NCI-H2081 (cell line): ENCODE results near the gene PLSCR5.

Experiments used
- DNase-seq, 2 experiments: peaks; one replicate each; lab custom pipeline; 2025; lab: John Stamatoyannopoulos, UW

PLSCR5 gene

GRCh38 chr3:146605106-146605505 lies at the start of gene PLSCR5:
TSS of gene PLSCR5 (minus strand) at chr3:146605346. CDS start at chr3:146605212, 134 bp downstream.
- DNase-seq: no peak

- no peak for DNase-seq
These were observed 48.8 kb upstream of the PLSCR5 start for GRCh38 chr3:146653978-146654377.

GRCh38 chr3:146650691-146651442 lies 45.7 kb upstream of the PLSCR5 start:
- DNase-seq: no peak

GRCh38 chr3:146646261-146646660 lies 41.1 kb upstream of the PLSCR5 start:
- peak; percentile 87 to 96 for DNase-seq

GRCh38 chr3:146640955-146641867 lies 36.1 kb upstream of the PLSCR5 start:
- DNase-seq: peak; percentile 67 to 69

GRCh38 chr3:146640361-146640760 lies 35.2 kb upstream of the PLSCR5 start:
- no peak for DNase-seq

GRCh38 chr3:146638718-146639117 lies 33.6 kb upstream of the PLSCR5 start:
- no peak for DNase-seq

- DNase-seq: no peak
These were observed 32.7 kb upstream of the PLSCR5 start for GRCh38 chr3:146637871-146638270.

- no peak for DNase-seq
These were observed 31.7 kb upstream of the PLSCR5 start for GRCh38 chr3:146636881-146637280.

GRCh38 chr3:146634346-146634745 lies 29.2 kb upstream of the PLSCR5 start:
- no peak for DNase-seq

- DNase-seq: no peak
These were observed 23.5 kb upstream of the PLSCR5 start for GRCh38 chr3:146628671-146629070.

- DNase-seq: peak in 1 of 2 experiments; percentile 43
These were observed 21.4 kb upstream of the PLSCR5 start for GRCh38 chr3:146626403-146627122.

- no peak for DNase-seq
These were observed 20.1 kb upstream of the PLSCR5 start for GRCh38 chr3:146625186-146625775.

GRCh38 chr3:146621723-146622122 lies 16.6 kb upstream of the PLSCR5 start:
- DNase-seq: no peak

- DNase-seq: no peak
These were observed 6.9 kb upstream of the PLSCR5 start for GRCh38 chr3:146612015-146612414.

GRCh38 chr3:146611096-146611495 lies 6.0 kb upstream of the PLSCR5 start:
- no peak for DNase-seq

- no peak for DNase-seq
These were observed 6.6 kb downstream of the PLSCR5 start for GRCh38 chr3:146598535-146598934.

GRCh38 chr3:146594843-146595482 lies 10.2 kb downstream of the PLSCR5 start:
- DNase-seq: peak in 1 of 2 experiments; percentile 20

GRCh38 chr3:146593776-146594175 lies 11.4 kb downstream of the PLSCR5 start:
- DNase-seq: no peak

GRCh38 chr3:146590521-146590920 lies 14.6 kb downstream of the PLSCR5 start:
- DNase-seq: no peak

- DNase-seq: peak; percentile 58 to 71
These were observed 15.1 kb downstream of the PLSCR5 start for GRCh38 chr3:146589899-146590508.
